ENCODE results near the gene LRRC39. TPM values are rescaled to one million over a fixed set of nuclear protein-coding genes. Genes with fewer than 3 reads are reported as not detected.

The LRRC39 gene
- total RNA-seq, 1 donor from 2014 or later, result 0.54 TPM

- no peak for DNase-seq (ENCODE audit: low spot score)
- Mint-ChIP-seq H3K36me3 (peaks cover 23% of the 10 kb centered on the region), H3K4me3 (no peak overlapping the region), H3K4me1 (no peaks in the 10 kb centered on the region), H3K27ac (no peak overlapping the region), H3K9me3 (no peaks in the 10 kb centered on the region), H3K27me3 (ENCODE audit: insufficient read depth, low read depth) (no peaks in the 10 kb centered on the region)
- Histone ChIP-seq H3F3A (ENCODE audit: low read depth) (no peaks in the 10 kb centered on the region), H3K4me1 (no peaks in the 10 kb centered on the region), H3K36me3 (peaks cover 8% of the 10 kb centered on the region), H3K9ac (no peak overlapping the region), H3K4me3 (no peak overlapping the region), H3K9me3 (ENCODE audit: low read depth) (no peaks in the 10 kb centered on the region), H3K79me2 (ENCODE audit: low read depth) (no peaks in the 10 kb centered on the region), H3K27ac (no peak overlapping the region), H4K20me1 (ENCODE audit: low read depth) (no peaks in the 10 kb centered on the region), H3K27me3 (no peaks in the 10 kb centered on the region), H3K4me2 (no peak overlapping the region), H2AFZ (replicated peaks) (no peak overlapping the region)
- TF ChIP-seq EZH2phosphoT487 (IDR thresholded peaks at IDR 0.05) (no peak), EZH2 (IDR thresholded peaks at IDR 0.05) (no peak), CTCF (IDR thresholded peaks at IDR 0.05) (no peak)
Observed at GRCh38 chr1:100115524-100115923, 62.5 kb downstream of the LRRC39 start.

- Histone ChIP-seq H2AFZ (replicated peaks) (no peak overlapping the region), H3K27ac (no peak overlapping the region), H3K4me1 (no peaks in the 10 kb centered on the region), H3K79me2 (ENCODE audit: low read depth) (no peaks in the 10 kb centered on the region), H3K9ac (no peak overlapping the region), H3F3A (ENCODE audit: low read depth) (no peaks in the 10 kb centered on the region), H3K4me2 (no peak overlapping the region), H3K36me3 (peaks cover 22% of the 10 kb centered on the region), H3K9me3 (ENCODE audit: low read depth) (no peaks in the 10 kb centered on the region), H4K20me1 (ENCODE audit: low read depth) (no peaks in the 10 kb centered on the region), H3K27me3 (no peaks in the 10 kb centered on the region), H3K4me3 (no peak overlapping the region)
- H3K4me3 Mint-ChIP-seq, result no peak overlapping the region
- H3K36me3 Mint-ChIP-seq, result peaks cover 17% of the 10 kb centered on the region
- H3K27ac Mint-ChIP-seq, result no peak overlapping the region
- peaks cover 3% of the 10 kb centered on the region for H3K27me3 Mint-ChIP-seq (ENCODE audit: insufficient read depth, low read depth)
- H3K4me1 Mint-ChIP-seq, result no peaks in the 10 kb centered on the region
- H3K9me3 Mint-ChIP-seq, result no peaks in the 10 kb centered on the region
- no peak for DNase-seq (ENCODE audit: low spot score)
- no peak for TF ChIP-seq EZH2phosphoT487 (IDR thresholded peaks at IDR 0.05)
- TF ChIP-seq EZH2 (IDR thresholded peaks at IDR 0.05), result no peak
- no peak for TF ChIP-seq CTCF (IDR thresholded peaks at IDR 0.05)
Observed at GRCh38 chr1:100109554-100110066, 68.4 kb downstream of the LRRC39 start.

- H3K4me3 ChIP-seq, result no peak overlapping the region
- H3K79me2 ChIP-seq (ENCODE audit: low read depth), result no peaks in the 10 kb centered on the region
- no peaks in the 10 kb centered on the region for H3F3A ChIP-seq (ENCODE audit: low read depth)
- H3K4me1 Mint-ChIP-seq, result no peaks in the 10 kb centered on the region
- H3K4me3 Mint-ChIP-seq, result no peak overlapping the region
- TF ChIP-seq CTCF (IDR thresholded peaks at IDR 0.05) (no peak), EZH2 (IDR thresholded peaks at IDR 0.05) (no peak), EZH2phosphoT487 (IDR thresholded peaks at IDR 0.05) (no peak)
- no peaks in the 10 kb centered on the region for H3K27me3 ChIP-seq
- no peak overlapping the region for H3K9ac ChIP-seq
- peaks cover 3% of the 10 kb centered on the region for H3K27me3 Mint-ChIP-seq (ENCODE audit: insufficient read depth, low read depth)
- H3K36me3 ChIP-seq, result peaks cover 27% of the 10 kb centered on the region
- H3K27ac ChIP-seq, result no peak overlapping the region
- H4K20me1 ChIP-seq (ENCODE audit: low read depth), result no peaks in the 10 kb centered on the region
- no peak overlapping the region for H3K4me2 ChIP-seq
- no peak overlapping the region for H2AFZ ChIP-seq (replicated peaks)
- no peak for DNase-seq (ENCODE audit: low spot score)
- no peaks in the 10 kb centered on the region for H3K4me1 ChIP-seq
- H3K36me3 Mint-ChIP-seq, result peaks cover 17% of the 10 kb centered on the region
- no peak overlapping the region for H3K27ac Mint-ChIP-seq
- no peaks in the 10 kb centered on the region for H3K9me3 Mint-ChIP-seq
- no peaks in the 10 kb centered on the region for H3K9me3 ChIP-seq (ENCODE audit: low read depth)
Observed at GRCh38 chr1:100107696-100108095, 70.4 kb downstream of the LRRC39 start.
